GM12801 (cell line): ENCODE results near the gene GFRA1.

Experiments used
- TF ChIP-seq, protein P1 (sequence below): IDR thresholded peaks from one replicate; pipeline ENCODE4 v1.5.1; 2011; ENCODE audit warnings: control low read depth; ENCODE audit not compliant: insufficient read length; ENCODE audit errors: extremely low read depth

GFRA1 gene

DNA sequence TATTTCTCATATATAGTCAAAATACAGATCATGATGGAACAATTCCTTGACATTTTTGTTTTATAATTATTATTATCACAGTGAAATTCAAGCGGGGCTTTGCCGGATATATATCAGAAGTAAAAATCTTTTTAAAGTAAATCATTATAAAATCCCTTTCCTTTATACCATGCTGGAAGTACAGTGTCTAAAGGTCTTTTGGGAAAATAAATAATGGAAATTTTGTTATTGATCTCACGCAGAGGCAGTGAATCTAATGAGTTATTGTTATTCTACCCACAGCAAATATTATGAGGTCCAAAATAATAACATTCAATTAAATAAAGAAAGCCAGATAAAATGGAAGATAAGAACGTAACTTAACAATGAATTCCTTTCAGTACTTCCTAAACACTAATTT, 33.8 kb downstream of the GFRA1 start:
- TF ChIP-seq, protein P1, sequence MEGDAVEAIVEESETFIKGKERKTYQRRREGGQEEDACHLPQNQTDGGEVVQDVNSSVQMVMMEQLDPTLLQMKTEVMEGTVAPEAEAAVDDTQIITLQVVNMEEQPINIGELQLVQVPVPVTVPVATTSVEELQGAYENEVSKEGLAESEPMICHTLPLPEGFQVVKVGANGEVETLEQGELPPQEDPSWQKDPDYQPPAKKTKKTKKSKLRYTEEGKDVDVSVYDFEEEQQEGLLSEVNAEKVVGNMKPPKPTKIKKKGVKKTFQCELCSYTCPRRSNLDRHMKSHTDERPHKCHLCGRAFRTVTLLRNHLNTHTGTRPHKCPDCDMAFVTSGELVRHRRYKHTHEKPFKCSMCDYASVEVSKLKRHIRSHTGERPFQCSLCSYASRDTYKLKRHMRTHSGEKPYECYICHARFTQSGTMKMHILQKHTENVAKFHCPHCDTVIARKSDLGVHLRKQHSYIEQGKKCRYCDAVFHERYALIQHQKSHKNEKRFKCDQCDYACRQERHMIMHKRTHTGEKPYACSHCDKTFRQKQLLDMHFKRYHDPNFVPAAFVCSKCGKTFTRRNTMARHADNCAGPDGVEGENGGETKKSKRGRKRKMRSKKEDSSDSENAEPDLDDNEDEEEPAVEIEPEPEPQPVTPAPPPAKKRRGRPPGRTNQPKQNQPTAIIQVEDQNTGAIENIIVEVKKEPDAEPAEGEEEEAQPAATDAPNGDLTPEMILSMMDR, result no peak

GRCh38 chr10:116237970-116238369, 35.0 kb downstream of the GFRA1 start:
- TF ChIP-seq, protein P1, result no peak

DNA sequence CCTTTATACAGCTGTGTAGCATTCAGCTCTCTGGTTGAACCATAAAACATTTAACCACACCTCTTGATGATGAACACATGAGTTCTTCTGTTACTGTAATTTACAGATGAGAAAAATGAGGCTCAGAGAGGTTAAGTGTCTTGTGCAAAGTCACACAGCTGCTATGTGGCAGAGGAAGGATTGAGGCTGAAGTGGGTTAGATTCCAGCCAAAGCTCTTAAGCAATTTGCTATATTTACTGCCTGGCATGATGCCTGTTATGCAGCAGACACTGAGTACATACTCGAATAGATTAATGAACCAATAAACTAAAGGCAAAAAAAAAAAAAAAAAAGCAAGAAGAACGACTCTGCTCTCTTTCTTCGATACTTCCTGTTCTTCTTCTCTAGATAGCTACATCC, 35.7 kb downstream of the GFRA1 start:
- TF ChIP-seq, protein P1, result no peak

- TF ChIP-seq, protein P1, result no peak
Observed at GRCh38 chr10:116233230-116233629, 39.8 kb downstream of the GFRA1 start.

DNA sequence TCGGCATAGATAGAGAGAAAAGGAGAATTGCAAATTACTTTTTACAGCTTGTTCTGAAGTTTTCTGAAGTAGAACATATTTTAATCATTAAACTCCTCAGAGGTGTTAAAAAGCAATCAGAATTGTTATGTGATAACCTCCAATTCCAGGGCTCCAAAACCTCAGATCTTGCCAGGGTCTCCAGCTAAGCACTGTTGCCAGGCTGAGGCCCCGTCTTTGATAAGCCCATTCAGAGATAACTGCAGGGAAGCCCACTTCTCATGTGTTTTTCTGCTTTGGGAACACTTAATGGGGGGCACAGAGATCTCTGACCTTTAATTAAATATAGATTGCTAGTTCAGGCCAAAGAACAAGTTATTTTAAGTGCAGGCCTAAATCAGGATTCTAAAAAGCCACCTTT, 40.4 kb downstream of the GFRA1 start:
- TF ChIP-seq, protein P1, result no peak

- TF ChIP-seq, protein P1, result no peak
Observed at GRCh38 chr10:116226766-116227165, 46.2 kb downstream of the GFRA1 start.

- TF ChIP-seq, protein P1, result no peak
Observed at GRCh38 chr10:116226053-116226452, 47.0 kb downstream of the GFRA1 start.

DNA sequence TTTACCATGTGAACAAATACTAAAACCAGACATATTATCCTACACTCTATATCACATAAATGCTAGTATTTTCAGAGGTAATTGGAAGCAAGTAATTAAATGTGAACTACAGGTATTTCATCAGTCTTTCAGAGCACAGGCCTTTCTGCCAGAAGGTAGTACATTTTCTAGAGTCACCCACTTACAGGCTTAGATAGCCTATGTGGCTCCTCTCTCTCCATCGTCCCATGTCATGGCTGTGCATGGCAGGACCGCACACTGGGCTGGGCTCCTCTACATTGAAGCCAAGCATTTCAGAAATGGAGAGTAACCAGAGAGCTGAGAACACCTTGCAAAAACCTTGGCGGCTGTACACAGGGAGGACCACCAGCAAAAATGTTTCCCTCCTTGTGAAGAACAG, 49.7 kb downstream of the GFRA1 start:
- TF ChIP-seq, protein P1, result no peak
